T-helper 1 cell treated with Interleukin-12 subunit alpha and Interleukin-12 subunit beta and Interleukin-4 antibody, amounts not matched to agents 30 ng/mL and 1 ng/mL, for 36 hours (primary cell): ENCODE results near the gene ZNF217. TPM values are rescaled to one million over a fixed set of nuclear protein-coding genes. Genes with fewer than 3 reads are reported as not detected.
"Not testable (repeated sequence)": the region's sequence is repeated elsewhere in the genome, so short reads cannot be mapped to it uniquely, and the experiment has no call there.

ENCODE experiments used
- intact Hi-C: fragments of 100-400 bp; cut with micrococcal nuclease; formaldehyde crosslinking; loops from one replicate; pipeline ENCODE4 v1.15.1; 2024
- total RNA-seq: library from RNA; stranded (reverse); gene quantifications from 2 replicates; pipeline ENCODE4 v1.2.3, GENCODE V29; 2022

ZNF217 gene
- total RNA-seq, 1 donor from 2014 or later: 93.4 TPM

GRCh38 chr20:53584550-53584913 lies 9.1 kb downstream of the ZNF217 start:
- intact Hi-C loops: not testable (repeated sequence)

- intact Hi-C loops: not testable (repeated sequence)
Observed at GRCh38 chr20:53583660-53584549, 9.7 kb downstream of the ZNF217 start.

- intact Hi-C loops: no loop called here
Observed at GRCh38 chr20:53582574-53583351, 10.9 kb downstream of the ZNF217 start.

- intact Hi-C loops: no loop called here
Observed at GRCh38 chr20:53582251-53582570, 11.4 kb downstream of the ZNF217 start.

GRCh38 chr20:53581444-53582250 lies 12.0 kb downstream of the ZNF217 start:
- intact Hi-C loops: no loop called here

GRCh38 chr20:53580376-53581111 lies 13.1 kb downstream of the ZNF217 start:
- intact Hi-C loops: loop anchor here (1.0 kb wide), 2 partner anchors 14 to 63 kb away; no protein-coding TSS in a partner anchor

GRCh38 chr20:53579581-53580375 lies 13.9 kb downstream of the ZNF217 start:
- intact Hi-C loops: loop anchor here (1.0 to 5.0 kb wide), 7 partner anchors 15 to 628 kb away; partner anchors contain the start of gene PFDN4

- intact Hi-C loops: loop anchor here (1.0 to 5.0 kb wide), 5 partner anchors 74 to 628 kb away; partner anchors contain the start of gene PFDN4
Observed at GRCh38 chr20:53579266-53579580, 14.4 kb downstream of the ZNF217 start.

- intact Hi-C loops: loop anchor here (1.0 to 5.0 kb wide), 9 partner anchors 74 to 629 kb away; partner anchors contain the start of gene PFDN4
Observed at GRCh38 chr20:53578492-53579222, 15.0 kb downstream of the ZNF217 start.

- intact Hi-C loops: loop anchor here (5.0 kb wide), 1 partner anchor 631 kb away; the partner anchor contains the start of gene PFDN4
Observed at GRCh38 chr20:53576586-53577318, 16.9 kb downstream of the ZNF217 start.

- intact Hi-C loops: loop anchor here (5.0 kb wide), 1 partner anchor 631 kb away; the partner anchor contains the start of gene PFDN4
Observed at GRCh38 chr20:53576195-53576580, 17.5 kb downstream of the ZNF217 start.

- intact Hi-C loops: loop anchor here (5.0 kb wide), 1 partner anchor 632 kb away; the partner anchor contains the start of gene PFDN4
Observed at GRCh38 chr20:53575481-53576194, 18.0 kb downstream of the ZNF217 start.

- intact Hi-C loops: loop anchor here (5.0 kb wide), 1 partner anchor 632 kb away; the partner anchor contains the start of gene PFDN4
Observed at GRCh38 chr20:53574819-53575218, 18.8 kb downstream of the ZNF217 start.

- intact Hi-C loops: no loop called here
Observed at GRCh38 chr20:53574259-53574789, 19.3 kb downstream of the ZNF217 start.

- intact Hi-C loops: no loop called here
Observed at GRCh38 chr20:53571555-53572286, 21.9 kb downstream of the ZNF217 start.

- intact Hi-C loops: no loop called here
Observed at GRCh38 chr20:53570446-53571276, 23.0 kb downstream of the ZNF217 start.
